ENCODE measurements around the gene HCCS.
A peak's percentile ranks its signal among the peaks of the same experiment; 100 is the strongest.

HCCS gene

DNA sequence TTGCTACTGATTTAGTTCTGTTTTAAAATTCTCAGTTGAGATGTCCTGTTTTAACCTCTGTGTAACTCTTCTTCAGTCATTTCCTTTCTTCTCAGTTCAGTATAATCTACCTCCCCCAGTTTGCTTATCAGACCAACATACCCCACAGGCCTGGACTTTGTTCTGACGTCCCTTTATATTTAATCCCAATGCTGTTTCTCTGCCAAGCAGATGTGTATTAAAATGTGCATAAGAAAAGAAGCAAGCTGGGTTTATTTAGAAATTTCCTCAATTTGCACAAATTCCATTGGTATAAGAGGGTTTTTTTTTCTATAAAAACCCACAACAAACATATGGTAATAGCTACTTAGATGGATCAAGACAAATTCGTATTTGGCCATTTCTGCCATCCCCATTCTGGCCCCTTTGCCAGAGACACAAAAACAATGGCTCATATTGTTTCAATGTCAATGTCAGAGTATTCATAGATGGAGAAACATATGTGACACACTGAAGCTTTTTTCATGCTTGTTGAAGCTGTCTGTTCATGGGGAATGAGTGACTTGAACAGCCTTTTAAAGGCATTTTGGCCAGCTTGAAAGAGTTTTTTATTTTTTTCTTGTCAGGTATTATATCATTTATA is 24.5 kb downstream of the HCCS start:
- H3K4me3 ChIP-seq (ENCODE audit: low read length), result no peak overlapping the region
- TF ChIP-seq, protein P1, sequence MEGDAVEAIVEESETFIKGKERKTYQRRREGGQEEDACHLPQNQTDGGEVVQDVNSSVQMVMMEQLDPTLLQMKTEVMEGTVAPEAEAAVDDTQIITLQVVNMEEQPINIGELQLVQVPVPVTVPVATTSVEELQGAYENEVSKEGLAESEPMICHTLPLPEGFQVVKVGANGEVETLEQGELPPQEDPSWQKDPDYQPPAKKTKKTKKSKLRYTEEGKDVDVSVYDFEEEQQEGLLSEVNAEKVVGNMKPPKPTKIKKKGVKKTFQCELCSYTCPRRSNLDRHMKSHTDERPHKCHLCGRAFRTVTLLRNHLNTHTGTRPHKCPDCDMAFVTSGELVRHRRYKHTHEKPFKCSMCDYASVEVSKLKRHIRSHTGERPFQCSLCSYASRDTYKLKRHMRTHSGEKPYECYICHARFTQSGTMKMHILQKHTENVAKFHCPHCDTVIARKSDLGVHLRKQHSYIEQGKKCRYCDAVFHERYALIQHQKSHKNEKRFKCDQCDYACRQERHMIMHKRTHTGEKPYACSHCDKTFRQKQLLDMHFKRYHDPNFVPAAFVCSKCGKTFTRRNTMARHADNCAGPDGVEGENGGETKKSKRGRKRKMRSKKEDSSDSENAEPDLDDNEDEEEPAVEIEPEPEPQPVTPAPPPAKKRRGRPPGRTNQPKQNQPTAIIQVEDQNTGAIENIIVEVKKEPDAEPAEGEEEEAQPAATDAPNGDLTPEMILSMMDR (IDR thresholded peaks at IDR 0.05; ENCODE audit: insufficient read depth, low read depth, low read length, missing control alignments), result no peak
- DNase-seq (ENCODE audit: low read depth), result no peak

DNA sequence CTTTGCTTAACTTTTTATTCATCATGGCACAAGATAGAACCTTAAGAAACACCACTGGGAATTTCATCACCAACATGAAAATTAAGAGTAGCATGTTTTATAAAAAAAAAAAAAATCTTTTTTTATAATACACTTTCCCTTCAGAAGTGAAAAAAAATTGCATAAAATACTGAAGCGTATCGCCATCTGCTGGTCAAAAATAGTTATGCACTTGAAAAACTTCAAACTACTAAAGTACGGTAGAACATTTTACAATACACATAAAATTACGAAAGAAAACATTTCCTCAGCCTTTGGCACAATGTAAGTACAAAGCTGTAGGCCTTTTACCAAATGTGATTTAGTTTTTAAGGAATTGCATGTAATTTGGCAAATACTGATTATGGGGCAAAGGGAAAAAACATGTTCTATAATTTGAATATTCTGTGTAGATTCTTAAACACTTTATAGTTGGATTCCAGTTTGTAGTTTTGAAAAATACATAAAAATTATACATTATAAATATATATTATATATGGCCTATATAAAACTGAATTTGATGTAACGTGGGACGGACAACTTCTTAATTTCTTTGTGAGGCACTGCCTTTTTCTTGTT is 26.5 kb downstream of the HCCS start:
- DNase-seq (ENCODE audit: low read depth), result peak; percentile 30
- TF ChIP-seq, protein P1 (IDR thresholded peaks at IDR 0.05; ENCODE audit: insufficient read depth, low read depth, low read length, missing control alignments), result peak; percentile 35

DNA sequence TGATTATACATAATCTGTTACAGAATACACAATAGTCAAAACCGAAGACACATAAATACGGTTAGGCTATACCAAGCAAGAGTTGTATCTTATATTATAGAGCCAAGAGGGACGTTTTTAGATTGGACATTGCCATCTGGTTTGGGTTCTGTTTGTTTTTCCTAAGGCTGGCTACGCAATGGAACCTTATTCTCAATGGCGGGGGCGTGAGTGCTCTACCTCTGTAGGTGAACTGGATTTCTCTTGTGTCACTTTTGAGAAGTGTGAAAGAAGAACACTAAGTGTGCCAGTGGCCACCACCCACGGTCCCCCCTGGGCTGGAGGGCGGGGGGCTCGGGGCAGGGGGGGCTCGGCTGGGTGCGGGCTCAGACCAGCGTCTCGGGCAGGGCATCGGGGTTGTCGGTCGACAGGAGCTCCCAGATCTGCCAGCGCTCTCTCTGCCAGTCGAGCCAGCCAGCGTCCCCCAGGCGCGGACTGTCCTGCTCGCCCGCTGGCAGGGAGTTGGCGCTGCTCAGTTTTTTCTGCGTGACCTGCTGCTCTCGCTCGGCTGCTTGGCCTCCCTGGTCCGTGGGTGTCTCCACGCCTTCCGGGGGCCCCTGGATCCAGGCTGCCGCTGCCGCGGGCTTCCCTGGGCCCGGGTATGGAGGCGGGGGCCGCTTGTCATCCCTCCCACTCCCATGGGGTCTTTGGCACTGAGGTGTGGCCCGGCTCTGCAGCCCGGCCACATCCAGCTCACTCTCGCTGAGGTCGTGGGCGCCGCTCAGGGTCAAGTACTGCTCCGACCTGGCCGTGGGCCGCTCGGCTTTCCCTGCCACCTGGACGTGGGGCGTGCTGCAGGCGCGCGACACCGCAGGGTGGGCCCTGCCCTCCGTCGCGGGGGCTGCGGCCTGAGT is 27.6 kb downstream of the HCCS start:
- TF ChIP-seq, protein P1 (IDR thresholded peaks at IDR 0.05; ENCODE audit: insufficient read depth, low read depth, low read length, missing control alignments), result no peak
- DNase-seq (ENCODE audit: low read depth), result no peak
- H3K4me3 ChIP-seq (ENCODE audit: low read length), result no peak overlapping the region

More for the DNA sequence above, 26.5 kb downstream of the HCCS start:
- H3K4me3 ChIP-seq (ENCODE audit: low read length), result no peak overlapping the region

DNA sequence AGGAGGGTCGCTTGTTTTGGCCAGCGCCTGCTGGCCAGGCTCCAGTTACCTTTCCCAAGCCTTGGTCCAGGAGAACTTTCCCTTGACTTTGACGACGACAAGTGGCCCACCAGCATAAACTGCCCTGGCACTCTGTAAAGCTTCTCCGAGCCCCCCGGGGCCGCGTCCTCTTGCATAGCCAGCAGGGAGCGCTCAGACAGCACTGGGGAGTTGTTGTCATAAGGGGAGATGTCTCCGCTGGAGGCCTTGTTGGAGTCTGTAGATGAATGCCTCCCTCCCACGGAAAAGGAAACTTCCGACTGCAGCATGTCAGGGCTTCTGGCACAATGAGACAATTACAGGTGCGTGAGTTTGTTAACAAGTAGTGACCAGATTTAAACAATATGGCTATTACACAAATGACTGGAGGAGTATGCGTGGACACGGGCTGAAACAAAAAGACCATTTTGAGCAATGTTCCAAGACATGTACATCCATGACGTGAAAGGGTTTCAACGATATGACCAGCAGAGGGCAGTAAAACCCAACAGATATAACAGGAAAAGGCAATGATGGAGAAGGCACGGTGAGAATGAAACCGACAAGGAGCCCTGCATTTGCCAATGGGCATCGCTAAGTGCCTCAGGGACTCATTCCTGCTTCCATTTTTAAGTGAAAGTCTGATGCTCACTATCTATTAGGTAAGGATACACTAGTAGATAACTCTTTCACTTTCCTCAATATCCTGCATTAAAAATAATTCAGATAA is 33.0 kb downstream of the HCCS start:
- TF ChIP-seq, protein P1 (IDR thresholded peaks at IDR 0.05; ENCODE audit: insufficient read depth, low read depth, low read length, missing control alignments), result peak; percentile 44
- peak; percentile 75 for DNase-seq (ENCODE audit: low read depth)
- no peak overlapping the region for H3K4me3 ChIP-seq (ENCODE audit: low read length)

DNA sequence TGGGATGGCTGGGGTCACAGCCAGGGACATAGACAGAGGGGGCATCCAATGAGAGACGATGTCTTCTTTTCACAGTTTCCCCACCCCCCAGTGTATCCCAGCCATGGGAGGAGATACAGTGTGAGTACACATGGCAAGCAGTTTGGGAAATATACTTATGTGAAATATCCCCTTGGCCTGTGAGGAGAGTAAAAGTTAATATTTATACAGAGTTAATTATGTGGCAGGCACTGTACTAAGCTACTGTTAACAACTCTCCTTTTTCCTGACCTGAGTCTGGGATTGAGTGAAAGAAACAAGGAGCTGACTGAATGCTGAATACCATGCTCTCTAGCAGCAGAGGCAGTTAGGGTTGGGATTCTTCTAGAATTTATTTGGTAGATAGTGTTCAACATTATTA is 35.3 kb downstream of the HCCS start:
- TF ChIP-seq, protein P1 (IDR thresholded peaks at IDR 0.05; ENCODE audit: insufficient read depth, low read depth, low read length, missing control alignments), result no peak
- DNase-seq (ENCODE audit: low read depth), result no peak
- no peak overlapping the region for H3K4me3 ChIP-seq (ENCODE audit: low read length)

DNA sequence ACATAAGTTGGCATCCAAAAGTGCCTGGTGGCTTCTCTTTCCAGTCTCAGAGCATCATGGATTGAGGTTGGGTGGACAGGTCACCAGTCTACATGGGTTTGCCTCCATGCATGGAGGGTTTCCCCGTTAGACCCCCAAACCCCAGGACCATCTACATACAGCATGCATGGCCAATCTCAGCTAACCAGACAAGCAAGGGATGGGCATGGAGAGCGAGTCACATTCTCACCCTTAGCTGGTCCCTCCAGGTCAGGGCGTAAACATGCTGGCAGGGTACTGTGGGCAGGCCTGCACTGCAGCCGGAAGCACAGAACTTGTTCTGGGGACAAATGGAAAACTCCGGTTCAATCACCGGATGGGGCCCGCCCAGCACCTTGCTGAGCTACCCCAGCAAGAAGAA is 37.3 kb downstream of the HCCS start:
- DNase-seq (ENCODE audit: low read depth), result no peak
- no peak overlapping the region for H3K4me3 ChIP-seq (ENCODE audit: low read length)
- TF ChIP-seq, protein P1 (IDR thresholded peaks at IDR 0.05; ENCODE audit: insufficient read depth, low read depth, low read length, missing control alignments), result no peak
